PC-9 (cell line): ENCODE data around the gene SCRT2. TPM values are rescaled to one million over a fixed set of nuclear protein-coding genes. Genes with fewer than 3 reads are reported as not detected.
A peak's percentile ranks its signal among the peaks of the same experiment; 100 is the strongest.

ENCODE experiments used
- BruUV-seq: library from RNA; stranded (reverse); fragments of 400-500 nt; replicated peaks from 2 replicates; lab custom pipeline; 2021; lab: Mats Ljungman, UMichigan
- CTCF ChIA-PET: fragments of 300-600 bp; sonication (Branson Sonifier 250); formaldehyde crosslinking; loops from one replicate; lab custom pipeline; 2022; ENCODE audit warnings: antibody characterized with exemption; lab: Charles Lee
- POLR2A ChIA-PET: fragments of 300-600 bp; sonication (Branson Sonifier 250); formaldehyde crosslinking; loops from one replicate; lab custom pipeline; 2022; ENCODE audit warnings: antibody characterized with exemption; ENCODE audit not compliant: unreplicated experiment; lab: Charles Lee
- DNase-seq, 2 experiments: peaks; one replicate each; pipeline versions ENCODE4 v3.0.0 to v3.0.0-alpha.2; 2015 to 2022; ENCODE audit warnings: mixed read lengths in 1 of 2
- H2AFZ ChIP-seq: fragments of 200-600 bp; sonication (generic); 2 replicates; pipeline ENCODE4 v1.8.1; 2017; ENCODE audit warnings: antibody characterized with exemption
- H3F3A ChIP-seq: fragments of 200-600 bp; sonication (generic); 2 replicates; pipeline ENCODE4 v1.8.1; 2017; ENCODE audit warnings: antibody characterized with exemption, mild to moderate bottlenecking, low read depth; ENCODE audit not compliant: insufficient read depth
- H3K27ac ChIP-seq: fragments of 200-600 bp; sonication (generic); 2 replicates; pipeline ENCODE4 v1.6.1; 2016; ENCODE audit warnings: mixed run types
- H3K27me3 ChIP-seq: fragments of 200-600 bp; sonication (generic); 2 replicates; pipeline ENCODE4 v1.6.1; 2016; ENCODE audit warnings: low read depth, mixed run types; ENCODE audit not compliant: insufficient read depth
- H3K36me3 ChIP-seq: fragments of 200-600 bp; sonication (generic); 2 replicates; pipeline ENCODE4 v1.6.1; 2016; ENCODE audit warnings: low read depth, mixed run types
- H3K4me1 ChIP-seq: fragments of 200-600 bp; sonication (generic); replicated peaks from 2 replicates; pipeline ENCODE4 v1.6.1; 2016; ENCODE audit warnings: mixed run types; ENCODE audit not compliant: insufficient read depth
- H3K4me2 ChIP-seq: fragments of 200-600 bp; sonication (generic); 2 replicates; pipeline ENCODE4 v1.6.1; 2017; ENCODE audit warnings: mixed run types
- H3K4me3 ChIP-seq: fragments of 200-600 bp; sonication (generic); 2 replicates; pipeline ENCODE4 v1.6.1; 2016; ENCODE audit warnings: mixed run types
- H3K79me2 ChIP-seq: fragments of 200-600 bp; sonication (generic); 2 replicates; pipeline ENCODE4 v1.6.1; 2017; ENCODE audit warnings: low read depth, mixed run types
- H3K9me2 ChIP-seq: fragments of 200-600 bp; sonication (generic); 2 replicates; pipeline ENCODE4 v1.8.1; 2017; ENCODE audit warnings: mild to moderate bottlenecking; ENCODE audit not compliant: insufficient read depth
- H3K9me3 ChIP-seq: fragments of 200-600 bp; sonication (generic); 2 replicates; pipeline ENCODE4 v1.8.1; 2016; ENCODE audit warnings: low read depth; ENCODE audit not compliant: insufficient read depth
- H4K20me1 ChIP-seq: fragments of 200-600 bp; sonication (generic); 2 replicates; pipeline ENCODE4 v1.8.1; 2017; ENCODE audit not compliant: insufficient read depth
- CTCF ChIP-seq: fragments of 200-600 bp; sonication (generic); conservative IDR thresholded peaks from 2 replicates; pipeline ENCODE4 v1.6.1; 2017; ENCODE audit warnings: mixed run types, antibody characterized with exemption, mild to moderate bottlenecking, moderate library complexity
- EZH2 ChIP-seq: fragments of 200-600 bp; sonication (generic); IDR thresholded peaks from 2 replicates; pipeline ENCODE4 v1.8.0; 2017; ENCODE audit warnings: antibody characterized with exemption, low read depth
- intact Hi-C: fragments of 100-400 bp; cut with micrococcal nuclease; formaldehyde crosslinking; loops from one replicate; pipeline ENCODE4 v1.10.0; 2022; ENCODE audit not compliant: unreplicated experiment
- total RNA-seq: library from RNA; stranded (reverse); gene quantifications from 2 replicates; pipeline ENCODE4 v1.2.3, GENCODE V29; 2021

The SCRT2 gene
- total RNA-seq, 1 experiment from 2014 or later = not detected

- H3K27ac ChIP-seq = no peak overlapping the region
- CTCF ChIA-PET = no interaction called here
- H3K4me2 ChIP-seq = no peak overlapping the region
- no peaks in the 10 kb centered on the region for H3F3A ChIP-seq
- peaks cover 15% of the 10 kb centered on the region; the same call in 1 of the 2 replicates for H3K27me3 ChIP-seq
- no peaks in the 10 kb centered on the region for H3K9me3 ChIP-seq
- POLR2A ChIA-PET = no interaction called here
- H3K4me3 ChIP-seq = no peak overlapping the region
- no peaks in the 10 kb centered on the region for H3K79me2 ChIP-seq
- BruUV-seq = no TSS peak
- DNase-seq = peak in 1 of 2 experiments; percentile 8
- TF ChIP-seq CTCF = no peak
- TF ChIP-seq EZH2 = no peak
- H4K20me1 ChIP-seq = no peaks in the 10 kb centered on the region
- intact Hi-C loops = no loop called here
- no peak overlapping the region for H2AFZ ChIP-seq
- no peaks in the 10 kb centered on the region for H3K4me1 ChIP-seq
- H3K9me2 ChIP-seq = no peaks in the 10 kb centered on the region
- H3K36me3 ChIP-seq = no peaks in the 10 kb centered on the region
Measured at GRCh38 chr20:707451-708110, 32.0 kb upstream of the SCRT2 start.

GRCh38 chr20:706366-706885 lies 30.8 kb upstream of the SCRT2 start:
- no peak overlapping the region for H2AFZ ChIP-seq
- H3K9me3 ChIP-seq = no peaks in the 10 kb centered on the region
- peak in 1 of 2 experiments; percentile 10 for DNase-seq
- H3K27ac ChIP-seq = no peak overlapping the region
- no peak overlapping the region for H3K4me2 ChIP-seq
- no peak overlapping the region for H3K4me3 ChIP-seq
- peaks cover 15% of the 10 kb centered on the region; the same call in 1 of the 2 replicates for H3K27me3 ChIP-seq
- BruUV-seq = no TSS peak
- intact Hi-C loops = no loop called here
- H3K4me1 ChIP-seq = no peaks in the 10 kb centered on the region
- H3F3A ChIP-seq = no peaks in the 10 kb centered on the region
- H4K20me1 ChIP-seq = no peaks in the 10 kb centered on the region; the same call in 1 of the 2 replicates
- no peaks in the 10 kb centered on the region for H3K79me2 ChIP-seq
- no peak for TF ChIP-seq CTCF
- no peak for TF ChIP-seq EZH2
- H3K9me2 ChIP-seq = no peaks in the 10 kb centered on the region
- no peaks in the 10 kb centered on the region for H3K36me3 ChIP-seq
- POLR2A ChIA-PET = interaction anchor here (0.7 kb wide), 1 partner anchor 86 kb away, joined by 3 read pairs; no protein-coding TSS in a partner anchor
- CTCF ChIA-PET = no interaction called here

GRCh38 chr20:704726-705125 lies 29.1 kb upstream of the SCRT2 start:
- no peak overlapping the region for H2AFZ ChIP-seq
- H3K9me2 ChIP-seq = no peaks in the 10 kb centered on the region
- H3F3A ChIP-seq = no peaks in the 10 kb centered on the region
- no TSS peak for BruUV-seq
- peaks cover 30% of the 10 kb centered on the region; the same call in 1 of the 2 replicates for H3K27me3 ChIP-seq
- no peak overlapping the region for H3K4me2 ChIP-seq
- ChIA-PET POLR2A (no interaction called here), CTCF (no interaction called here)
- H3K4me3 ChIP-seq = no peak overlapping the region
- DNase-seq = peak in 1 of 2 experiments; percentile 8
- no peaks in the 10 kb centered on the region; the same call in 1 of the 2 replicates for H4K20me1 ChIP-seq
- intact Hi-C loops = no loop called here
- H3K79me2 ChIP-seq = no peaks in the 10 kb centered on the region
- TF ChIP-seq EZH2 (no peak), CTCF (no peak)
- H3K9me3 ChIP-seq = no peaks in the 10 kb centered on the region
- no peak overlapping the region for H3K27ac ChIP-seq
- H3K36me3 ChIP-seq = no peaks in the 10 kb centered on the region
- H3K4me1 ChIP-seq = no peaks in the 10 kb centered on the region
